NCI-H345 treated with DMSO at 0.1 percent for 48 hours (cell line): ENCODE results near the gene CLIP3.

Experiments
- DNase-seq: peaks from one replicate; lab custom pipeline; 2025; ENCODE audit not compliant: unreplicated experiment; lab: John Stamatoyannopoulos, UW

CLIP3 gene

GRCh38 chr19:35978832-35979365 is 53.8 kb downstream of the CLIP3 start:
- DNase-seq = no peak

- DNase-seq = no peak
Measured at GRCh38 chr19:35978271-35978670, 54.4 kb downstream of the CLIP3 start.

- no peak for DNase-seq
Measured at GRCh38 chr19:35977446-35978222, 55.0 kb downstream of the CLIP3 start.

- DNase-seq = no peak
Measured at GRCh38 chr19:35975608-35976214, 57.0 kb downstream of the CLIP3 start.

GRCh38 chr19:35973487-35973886 is 59.2 kb downstream of the CLIP3 start:
- no peak for DNase-seq

- no peak for DNase-seq
Measured at GRCh38 chr19:35966771-35967170, 65.9 kb downstream of the CLIP3 start.
